HG02588 (cell line): ENCODE results near the gene RANBP1.
A peak's percentile ranks its signal among the peaks of the same experiment; 100 is the strongest.
"Not testable (repeated sequence)": the region's sequence is repeated elsewhere in the genome, so short reads cannot be mapped to it uniquely, and the experiment has no call there.

Experiments used
- ATAC-seq: cut with Tn5 transposase; IDR thresholded peaks from one replicate; pipeline ENCODE4 v1.9.1; 2021; ENCODE audit warnings: mild to moderate bottlenecking, moderate library complexity; ENCODE audit not compliant: unreplicated experiment

The RANBP1 gene

DNA sequence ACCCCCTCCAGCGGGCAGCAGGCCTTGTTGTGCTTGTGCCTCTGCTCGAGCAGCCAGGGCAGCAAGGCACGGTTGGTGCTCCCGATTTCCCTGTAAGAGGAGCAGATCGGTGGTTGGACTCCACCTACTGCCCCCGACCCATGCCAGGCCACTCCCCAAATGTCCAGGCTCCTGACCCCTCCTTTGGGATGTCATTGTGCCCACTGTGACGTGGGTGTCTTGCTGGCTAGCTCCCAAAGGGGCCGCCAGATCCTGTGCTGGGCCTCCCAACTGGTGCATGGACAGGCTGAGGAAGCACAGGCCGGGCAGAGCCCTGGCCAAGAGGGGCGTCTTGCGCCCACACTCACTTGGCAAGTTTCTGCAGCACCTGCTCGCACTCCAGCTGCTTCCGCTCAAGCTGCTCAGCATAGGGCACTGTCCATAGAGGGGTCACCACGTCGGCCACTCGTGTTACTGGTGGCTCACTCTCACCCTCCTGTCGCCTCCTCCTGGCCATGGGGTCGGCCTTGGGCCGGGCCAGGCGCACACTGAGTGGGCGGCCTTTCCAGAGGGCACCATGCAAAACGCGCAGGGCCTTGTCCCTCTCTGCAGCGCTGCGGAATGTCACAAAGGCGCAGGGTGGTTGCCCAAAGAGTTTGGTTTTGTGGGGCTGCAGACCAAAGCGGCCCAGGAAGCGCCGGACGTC, at the start of gene RANBP1:
RANBP1 (plus strand) TSS at position 414 of the 685 bp plus-strand sequence; CDS start at position 495, 81 bp downstream.
- no peak for ATAC-seq

DNA sequence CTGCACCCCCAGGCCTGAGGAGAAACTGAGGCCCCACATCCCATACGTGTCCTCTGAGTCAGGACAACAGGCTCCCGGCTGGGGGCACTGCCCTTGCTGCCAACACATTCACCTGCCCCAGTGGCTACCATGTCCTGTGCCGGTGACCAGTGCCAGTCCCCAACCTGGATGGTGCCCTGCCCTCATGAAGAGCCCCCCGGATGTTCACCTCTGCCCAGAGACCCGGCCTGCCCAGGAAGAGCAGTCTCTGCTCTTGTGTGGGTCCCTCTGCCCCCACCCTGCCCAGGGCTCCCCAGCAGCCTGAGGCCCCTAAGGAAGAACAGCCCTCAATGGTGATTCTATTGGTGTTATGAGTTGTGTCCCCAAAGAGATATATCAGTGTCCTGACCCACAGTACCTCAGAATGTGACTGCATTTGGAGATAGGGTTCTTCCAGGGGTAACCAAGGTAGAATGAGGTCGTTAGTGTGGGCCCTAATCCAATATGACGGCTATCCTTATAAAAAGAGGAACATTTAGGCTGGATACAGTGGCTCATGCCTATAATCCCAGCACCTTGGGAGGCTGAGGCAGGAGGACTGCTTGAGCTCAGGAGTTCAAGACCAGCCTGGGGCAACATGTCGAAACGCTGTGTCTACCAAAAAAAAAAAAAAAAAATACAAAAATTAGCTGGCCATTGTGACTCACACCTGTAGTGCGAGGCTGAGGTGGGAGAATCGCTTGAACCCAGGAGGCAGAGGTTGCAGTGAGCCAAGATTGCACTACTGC, 49.1 kb upstream of the RANBP1 start:
- ATAC-seq, result no peak

DNA sequence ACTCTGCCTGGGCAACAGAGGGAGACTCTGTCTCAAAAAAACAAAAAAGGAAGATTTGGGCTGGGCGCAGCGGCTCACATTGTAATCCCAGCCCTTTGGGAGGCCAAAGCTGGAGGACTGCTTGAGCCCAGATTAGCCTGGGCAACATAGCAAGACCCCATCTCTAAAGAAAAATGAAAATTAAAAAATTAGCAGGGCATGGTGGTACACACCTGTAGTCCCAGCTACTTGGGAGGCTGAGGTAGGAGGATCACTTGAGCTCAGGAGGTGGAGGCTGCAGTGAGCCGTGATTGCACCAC, 48.6 kb upstream of the RANBP1 start:
- not testable (repeated sequence) for ATAC-seq

DNA sequence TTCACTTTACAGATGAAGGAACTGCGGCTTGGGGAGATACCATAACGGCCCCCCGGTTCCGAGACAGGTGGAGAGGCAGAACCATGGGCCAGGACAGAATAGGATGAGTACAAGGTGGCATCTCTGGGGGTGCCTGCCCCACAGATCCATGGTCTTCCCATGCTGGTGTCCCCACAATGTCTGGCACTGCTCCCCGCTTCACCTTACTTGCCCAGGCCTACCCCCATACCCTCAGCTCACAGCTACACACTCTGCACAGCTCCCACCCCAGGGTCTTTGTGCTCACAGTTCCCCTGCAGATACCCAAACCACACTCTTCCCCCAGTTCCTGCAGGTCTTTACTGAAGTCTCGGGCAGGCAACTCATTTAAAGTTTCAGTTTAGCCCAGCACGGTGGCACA, 47.3 kb upstream of the RANBP1 start:
- no peak for ATAC-seq

DNA sequence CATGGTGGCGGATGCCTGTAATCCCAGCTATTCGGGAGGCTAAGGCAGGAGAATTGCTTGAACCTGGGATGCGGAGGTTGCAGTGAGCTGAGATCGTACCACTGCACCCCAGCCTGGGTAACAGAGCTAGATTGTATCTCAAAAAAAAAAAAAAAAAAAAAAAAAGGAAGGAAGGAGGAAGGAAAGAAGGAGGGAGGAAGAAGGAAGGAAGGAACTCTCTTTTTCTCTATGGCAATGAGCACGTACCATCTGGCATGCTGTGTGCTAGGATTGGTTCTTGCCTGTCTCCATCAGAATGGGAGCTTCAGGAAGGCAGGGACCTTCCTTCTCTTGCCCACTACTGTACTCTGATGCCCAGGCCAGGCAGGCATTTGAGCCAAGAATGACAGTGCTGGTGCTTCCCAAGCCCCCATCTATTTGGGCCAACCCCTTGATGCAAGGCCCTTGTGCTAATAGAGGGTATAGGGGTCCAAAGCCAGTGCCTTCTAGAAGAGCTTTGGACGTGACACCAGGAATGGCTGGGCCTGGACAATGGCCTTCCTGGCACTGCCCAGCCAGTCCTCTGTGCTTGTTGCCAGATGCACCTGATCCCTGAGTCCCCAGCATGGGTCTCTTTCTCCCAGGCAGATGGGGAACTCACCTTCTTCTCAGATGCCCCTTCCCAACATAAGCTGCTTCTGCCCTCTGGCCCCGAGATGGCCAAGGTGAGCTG, 46.4 kb upstream of the RANBP1 start:
- ATAC-seq, result no peak

DNA sequence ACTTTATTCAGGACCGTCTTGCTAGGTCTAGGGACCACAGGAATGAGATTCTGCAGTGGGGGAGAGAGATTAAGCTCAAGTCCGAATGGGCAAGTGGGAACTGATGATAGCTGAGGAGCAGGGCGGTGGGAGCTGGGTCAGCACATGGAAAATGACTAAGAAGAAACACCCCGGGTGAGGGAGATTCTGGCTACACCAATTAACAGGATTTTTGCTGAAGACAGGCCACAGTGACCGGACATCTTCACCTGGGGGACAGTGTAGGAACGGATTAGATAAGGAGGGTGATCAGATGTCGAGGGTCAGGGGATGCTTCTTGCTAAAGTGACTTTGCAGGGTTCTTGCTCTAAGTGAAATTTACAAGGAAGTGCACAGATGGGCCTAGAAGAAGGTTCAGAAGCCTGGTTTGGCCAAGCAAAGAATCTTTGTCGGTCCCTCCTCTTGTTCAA, 44.4 kb upstream of the RANBP1 start:
- ATAC-seq, result no peak

DNA sequence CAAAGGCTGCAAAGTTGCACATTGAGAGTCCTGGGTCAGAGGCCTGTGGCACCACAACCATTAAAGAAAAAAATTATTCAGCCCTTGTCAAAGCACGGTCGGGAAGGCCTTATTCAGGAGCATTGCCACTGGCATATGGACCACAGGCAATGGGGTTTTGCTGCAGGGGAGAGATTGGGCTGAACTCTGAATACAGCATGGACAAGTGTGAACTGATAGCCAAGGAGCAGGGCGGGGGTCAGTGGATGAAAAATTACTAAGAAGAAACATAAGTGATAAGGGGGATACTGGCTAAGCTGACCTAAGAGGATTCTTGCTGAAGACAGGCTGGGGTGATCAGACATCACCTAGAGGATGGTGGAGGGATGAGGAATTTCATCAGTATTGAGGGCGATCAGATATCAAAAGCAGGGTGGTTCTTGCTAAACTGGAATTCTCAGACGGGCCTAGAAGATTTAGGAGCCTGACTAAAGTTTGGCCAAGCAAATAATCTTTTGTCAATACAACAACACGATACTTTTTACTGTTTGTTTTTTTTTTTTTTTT, 39.2 kb upstream of the RANBP1 start:
- no peak for ATAC-seq

DNA sequence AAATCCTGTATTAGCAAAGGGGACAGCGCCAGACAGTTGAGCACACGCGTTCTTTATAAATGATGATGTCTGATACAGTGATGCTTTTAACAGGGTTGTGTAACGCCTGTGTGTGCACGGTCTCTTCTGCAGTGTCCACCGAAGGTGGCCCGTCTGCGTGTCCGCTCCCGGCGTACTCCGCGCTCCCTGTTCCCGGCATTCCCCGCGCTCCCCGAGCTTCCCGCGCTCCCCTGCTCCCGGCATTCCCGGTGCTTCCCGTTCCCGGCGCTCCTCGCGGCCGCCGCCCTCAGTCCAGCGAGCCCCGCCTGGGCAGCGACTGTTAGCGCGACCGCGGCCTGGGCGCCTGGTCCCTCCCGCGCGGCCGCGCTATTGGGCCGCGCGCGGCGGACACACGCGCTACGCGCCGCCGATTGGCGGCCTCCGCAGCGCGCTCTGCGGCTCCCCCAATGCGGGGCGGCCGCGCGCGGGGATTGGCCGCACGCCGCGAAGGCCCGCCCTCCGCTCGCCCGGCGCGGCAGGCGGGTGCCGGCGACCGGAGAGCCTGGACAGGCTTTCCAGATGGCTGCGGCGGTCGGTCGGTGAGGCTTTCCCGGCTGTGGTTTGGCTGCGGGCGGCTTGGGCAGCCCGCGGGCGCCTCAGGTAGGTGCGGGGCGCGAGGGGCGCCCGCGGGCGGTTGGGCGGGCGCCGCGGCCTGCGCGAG, 36.0 kb upstream of the RANBP1 start, which contains the start of gene DGCR8:
DGCR8 (plus strand) TSS at position 497 of the 700 bp plus-strand sequence. CDS start 5,723 bp downstream, outside the sequence.
- peak; percentile 82 for ATAC-seq

DNA sequence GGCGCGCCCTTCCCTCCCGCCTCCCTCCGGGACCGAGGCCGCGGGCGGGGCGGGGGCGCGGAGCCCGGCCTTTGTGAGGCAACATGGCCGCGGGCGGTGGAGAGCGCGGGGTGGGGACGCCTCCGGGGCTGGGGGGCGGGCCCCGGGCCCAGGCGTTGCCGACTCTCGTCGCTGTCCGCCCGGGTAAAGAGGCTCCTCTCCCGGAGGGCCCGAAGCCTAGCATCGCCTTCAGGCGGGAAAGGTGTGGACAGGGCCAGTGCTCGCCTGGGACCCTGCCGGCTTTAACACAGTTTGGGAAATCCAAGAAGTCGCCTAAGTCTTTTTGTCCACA, 35.5 kb upstream of the RANBP1 start:
- ATAC-seq, result peak; percentile 57

DNA sequence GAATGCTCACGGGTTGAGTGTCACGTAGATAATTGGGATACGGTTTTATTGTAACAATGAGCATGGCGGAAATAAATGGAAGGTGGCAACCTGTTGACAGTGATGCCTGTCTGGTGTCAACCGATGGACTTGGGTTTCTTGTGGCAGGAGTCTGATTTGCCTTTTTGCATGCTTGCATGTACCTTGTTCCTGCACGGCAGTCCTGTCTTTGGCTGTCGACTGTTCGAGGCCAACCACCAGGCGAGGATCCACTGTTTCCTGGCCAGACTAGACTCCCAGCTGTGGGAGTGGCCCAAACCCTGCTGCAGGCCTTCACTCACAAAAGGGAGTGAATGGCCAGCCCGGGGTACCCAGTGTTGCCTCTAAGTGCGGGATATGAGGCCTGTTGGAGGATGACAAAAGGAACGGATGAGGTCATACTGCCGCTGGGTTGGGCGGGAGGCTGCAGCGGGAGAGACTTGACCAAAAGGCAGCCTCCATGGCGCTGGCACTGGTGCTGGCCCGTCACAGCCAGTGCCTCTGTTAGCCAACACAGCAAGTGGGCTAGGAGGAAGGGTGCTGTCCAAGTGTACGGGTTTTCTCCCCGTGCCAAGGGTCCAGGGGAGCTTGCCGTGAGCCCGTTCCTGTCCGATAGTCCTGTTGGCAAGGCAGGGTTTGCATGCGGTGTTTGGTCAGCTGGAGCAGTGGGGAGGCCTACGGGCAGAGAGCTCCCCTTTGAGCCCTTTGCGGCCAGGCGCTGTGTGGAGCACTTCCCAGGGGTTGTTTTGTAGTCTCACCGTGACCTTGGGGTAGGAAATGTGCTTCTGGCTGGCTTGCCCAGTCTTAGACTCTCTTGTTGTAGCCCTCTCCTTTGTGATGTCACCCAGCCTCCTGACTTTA, 34.9 kb upstream of the RANBP1 start:
- no peak for ATAC-seq

DNA sequence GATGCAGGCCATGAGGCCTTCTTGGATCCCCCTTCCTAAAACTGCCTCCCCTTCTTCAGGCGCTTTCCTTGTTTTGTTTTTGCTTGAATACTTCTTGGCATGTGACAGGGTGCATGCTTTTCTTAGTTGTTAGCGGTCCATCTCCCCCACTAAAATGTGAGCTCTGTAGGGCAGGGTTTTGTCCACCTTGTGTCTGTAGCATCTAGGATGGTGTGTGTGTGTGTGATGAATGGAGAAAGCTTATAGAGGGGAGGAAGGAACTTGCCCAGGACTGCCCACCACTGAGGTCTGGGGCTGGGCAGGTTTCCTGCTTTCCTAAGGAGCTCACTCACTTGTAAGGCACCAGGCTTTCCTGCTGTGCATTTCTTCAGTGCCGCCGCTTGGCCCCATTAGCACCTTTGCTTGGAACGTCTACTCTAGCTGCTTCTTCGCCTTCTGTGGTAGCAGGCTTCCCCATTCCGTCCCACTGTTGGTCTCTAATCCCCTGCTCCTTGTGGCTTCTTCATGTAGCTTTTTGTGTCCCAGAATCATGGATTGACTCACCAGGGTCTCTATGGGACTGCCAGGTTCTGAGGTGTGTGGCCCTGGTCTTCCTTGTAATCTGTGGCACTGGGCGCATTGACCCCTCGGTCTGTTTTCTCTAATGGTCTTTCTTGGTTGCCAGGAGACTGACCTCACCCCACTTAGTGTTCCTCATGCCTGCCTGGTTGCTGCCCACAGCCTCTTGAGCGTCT, 32.6 kb upstream of the RANBP1 start:
- no peak for ATAC-seq

DNA sequence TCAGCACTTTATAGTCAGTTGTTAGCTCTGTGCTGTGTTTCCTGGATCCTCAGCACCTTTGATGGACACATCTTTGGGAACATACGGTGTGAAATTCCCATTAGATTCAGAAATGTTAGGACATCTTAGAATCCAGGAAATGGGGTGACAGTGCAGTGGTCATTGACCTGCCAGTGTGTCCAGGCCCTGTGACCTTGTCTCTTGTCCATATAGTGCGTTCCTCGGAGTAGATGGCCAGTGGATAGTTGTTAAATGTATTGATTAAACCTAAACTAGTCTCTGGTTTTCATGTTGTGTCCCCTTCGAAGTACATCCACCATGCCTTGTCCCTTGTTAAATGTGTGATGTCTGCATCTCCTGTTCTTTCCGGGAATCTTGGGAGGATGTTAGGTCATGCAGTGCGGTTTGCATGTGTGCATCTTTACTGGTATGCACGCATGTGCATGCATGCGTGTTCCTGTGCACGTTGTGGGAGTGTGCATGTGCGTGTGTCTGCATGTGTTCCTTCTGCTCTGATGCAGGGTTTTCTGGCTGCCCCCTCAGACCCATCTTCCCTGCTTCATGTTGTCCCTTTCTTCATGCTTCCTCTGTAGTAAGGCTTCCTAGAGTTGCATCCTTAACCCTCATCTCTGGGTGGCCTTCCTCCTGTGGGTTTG, 31.9 kb upstream of the RANBP1 start:
- ATAC-seq, result no peak

DNA sequence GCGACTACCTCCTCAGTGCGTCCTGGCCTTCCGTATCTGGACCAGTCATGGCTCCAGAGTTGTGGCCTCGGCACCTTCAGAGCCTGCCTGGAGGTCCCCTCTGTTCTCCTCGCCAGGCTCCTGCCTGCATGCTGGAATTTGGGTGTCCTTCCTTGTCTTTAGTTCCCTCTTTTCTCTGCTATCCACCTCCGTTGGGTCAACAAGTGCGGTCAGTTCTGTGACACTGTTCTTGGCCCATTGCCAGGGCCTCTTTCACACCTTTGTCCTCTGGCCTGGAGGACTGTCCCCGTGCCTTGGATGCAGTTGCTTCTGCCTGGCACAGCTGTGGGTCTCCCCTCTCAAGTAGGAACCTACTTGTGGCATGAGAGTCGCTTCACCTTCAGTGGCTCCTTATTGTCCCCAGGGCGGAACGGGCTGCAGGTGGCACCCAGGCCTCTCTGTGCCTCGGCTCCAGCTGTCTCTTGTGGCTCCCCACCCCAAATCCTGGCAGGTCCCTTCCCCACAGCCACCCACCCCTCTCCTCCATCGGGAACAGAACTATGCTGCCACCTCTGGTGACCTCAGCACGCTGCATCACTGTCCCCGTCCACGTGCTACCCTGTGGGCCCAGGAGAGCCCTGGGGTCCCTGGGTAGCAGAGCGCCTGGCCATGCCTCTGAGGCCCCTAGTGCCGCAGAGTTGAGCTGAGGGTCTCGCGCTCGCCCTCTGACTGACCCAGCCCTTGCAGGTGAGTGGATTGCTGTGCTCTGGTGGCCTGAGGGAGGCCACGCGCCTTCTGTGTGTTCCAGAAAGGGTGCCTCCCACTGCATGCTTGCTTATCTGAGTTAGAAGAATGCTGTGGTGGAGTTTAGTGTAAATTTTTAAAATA, 31.1 kb upstream of the RANBP1 start:
- no peak for ATAC-seq

DNA sequence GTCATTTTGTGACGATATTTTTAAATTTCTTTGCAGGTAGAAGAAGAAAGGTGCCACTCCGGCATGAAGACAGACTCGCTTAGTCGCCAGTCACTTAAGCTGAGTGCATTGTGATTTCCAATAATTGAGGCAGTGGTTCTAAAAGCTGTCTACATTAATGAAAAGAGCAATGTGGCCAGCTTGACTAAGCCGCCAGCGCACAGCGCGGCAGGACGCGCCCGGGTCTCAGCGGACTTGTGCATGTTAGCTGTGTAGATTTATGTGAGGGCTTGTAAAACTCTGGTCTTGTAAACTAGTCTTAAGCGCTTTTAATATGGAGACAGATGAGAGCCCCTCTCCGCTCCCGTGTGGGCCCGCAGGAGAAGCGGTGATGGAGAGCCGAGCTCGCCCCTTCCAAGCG, 30.3 kb upstream of the RANBP1 start:
- ATAC-seq, result no peak

DNA sequence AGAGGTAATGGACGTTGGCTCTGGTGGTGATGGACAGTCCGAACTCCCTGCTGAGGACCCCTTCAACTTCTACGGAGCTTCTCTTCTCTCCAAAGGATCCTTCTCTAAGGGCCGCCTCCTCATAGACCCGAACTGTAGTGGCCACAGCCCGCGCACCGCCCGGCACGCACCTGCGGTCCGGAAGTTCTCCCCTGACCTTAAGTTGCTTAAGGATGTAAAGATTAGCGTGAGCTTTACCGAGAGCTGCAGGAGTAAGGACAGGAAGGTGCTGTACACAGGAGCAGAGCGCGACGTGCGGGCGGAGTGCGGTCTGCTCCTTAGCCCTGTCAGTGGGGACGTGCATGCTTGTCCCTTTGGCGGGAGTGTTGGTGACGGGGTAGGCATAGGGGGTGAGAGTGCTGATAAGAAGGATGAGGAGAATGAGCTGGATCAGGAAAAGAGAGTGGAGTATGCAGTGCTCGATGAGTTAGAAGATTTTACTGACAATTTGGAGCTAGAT, 29.8 kb upstream of the RANBP1 start:
- ATAC-seq, result no peak

DNA sequence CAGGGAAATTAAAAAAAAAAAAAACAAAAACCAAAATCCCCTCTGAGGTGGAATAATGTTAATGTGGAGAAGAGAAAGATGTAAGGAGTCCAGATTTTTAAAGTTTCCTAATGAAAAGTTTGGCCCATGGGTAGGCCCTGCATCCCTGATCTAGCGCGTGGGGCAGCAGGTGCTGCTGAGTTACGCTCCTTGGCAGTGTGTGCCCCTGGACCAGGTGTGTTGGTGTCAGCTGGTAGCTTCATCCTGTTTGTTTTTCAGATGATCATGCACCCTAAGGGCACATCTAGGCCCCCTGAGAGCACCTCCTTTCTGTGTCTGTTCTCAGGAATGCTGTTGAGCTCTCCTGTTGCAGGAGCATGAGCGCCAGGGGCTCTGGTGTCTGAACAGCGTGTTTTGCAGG, 29.1 kb upstream of the RANBP1 start:
- ATAC-seq, result no peak

DNA sequence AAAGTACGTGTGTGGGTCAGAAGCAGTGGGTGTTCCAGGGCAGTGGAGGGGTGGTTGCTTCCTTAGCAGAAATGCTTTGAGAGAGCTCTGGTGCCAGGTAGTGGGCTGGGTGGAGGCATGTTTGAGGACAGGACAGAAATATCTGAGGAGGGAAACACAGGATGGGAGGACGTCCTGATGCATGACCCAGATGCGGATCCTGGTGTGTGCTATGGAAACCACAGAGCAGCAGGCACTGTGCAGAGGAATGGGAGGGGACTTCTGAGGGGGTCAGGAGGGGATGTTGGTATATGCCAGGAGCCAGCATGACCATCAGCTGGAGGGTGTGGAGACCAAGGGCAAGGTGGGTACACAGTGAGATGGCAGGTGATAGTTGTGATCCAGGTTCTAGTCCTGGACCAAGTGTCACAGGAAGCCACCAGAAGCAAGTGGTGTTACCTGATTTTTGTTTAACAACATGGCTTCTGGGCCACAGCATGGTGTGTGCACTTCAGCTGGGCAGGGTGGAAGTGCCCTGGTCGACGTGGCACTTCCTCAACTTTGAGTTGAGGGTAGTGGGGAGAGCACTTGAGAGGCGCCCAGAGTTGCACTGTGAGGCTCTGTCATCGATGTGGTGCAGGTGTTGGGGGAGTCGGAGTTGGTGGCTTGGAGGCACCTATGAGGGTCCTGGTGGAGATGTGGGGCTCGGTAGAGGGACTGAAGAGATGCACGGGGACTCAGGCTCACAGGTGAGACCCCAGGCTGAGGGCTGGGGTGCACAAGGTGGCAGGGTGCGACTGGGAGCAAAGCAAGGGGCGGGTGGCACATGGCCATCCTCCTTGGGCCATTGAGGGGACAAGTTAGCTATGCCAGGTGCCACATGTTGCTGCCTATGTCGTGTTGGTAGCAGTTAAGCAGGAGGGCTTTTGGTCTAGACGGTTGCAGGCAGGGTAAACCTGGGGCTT, 28.3 kb upstream of the RANBP1 start:
- no peak for ATAC-seq
